Keratinocyte (primary cell): ENCODE measurements around the gene SELPLG. TPM values are rescaled to one million over a fixed set of nuclear protein-coding genes. Genes with fewer than 3 reads are reported as not detected.

Source experiments
- DNase-seq: peaks from one replicate; pipeline ENCODE4 v3.0.0-alpha.2; 2011; ENCODE audit warnings: low read depth, missing footprints, low spot score
- FAIRE-seq: peaks from 2 replicates; lab custom pipeline; 2011; peaks lifted over from hg19 to GRCh38; lab: Jason Lieb, UNC
- H2AFZ ChIP-seq: 2 replicates; pipeline ENCODE4 v1.6.0; 2012; ENCODE audit warnings: low read length, control low read depth, inconsistent platforms; ENCODE audit not compliant: control insufficient read depth
- H3K27ac ChIP-seq: 2 replicates; pipeline ENCODE4 v1.5.1; 2011; ENCODE audit warnings: low read length; ENCODE audit not compliant: control insufficient read depth, insufficient read depth
- H3K27me3 ChIP-seq: 3 replicates; pipeline ENCODE4 v1.6.0; 2011; ENCODE audit warnings: low read length; ENCODE audit not compliant: control insufficient read depth, insufficient read depth; ENCODE audit errors: extremely low read depth
- H3K36me3 ChIP-seq, 2 experiments: 2 replicates in 1 of 2; 3 replicates in 1 of 2; pipeline ENCODE4 v1.5.1; 2011; ENCODE audit warnings: low read length in 2 of 2, mild to moderate bottlenecking in 1 of 2; ENCODE audit not compliant: control insufficient read depth in 2 of 2, insufficient read depth in 2 of 2; ENCODE audit errors: extremely low read depth in 1 of 2
- H3K4me1 ChIP-seq: 3 replicates; pipeline ENCODE4 v1.5.1; 2011; ENCODE audit warnings: low read length; ENCODE audit not compliant: control insufficient read depth, insufficient read depth; ENCODE audit errors: extremely low read depth
- H3K4me2 ChIP-seq: 3 replicates; pipeline ENCODE4 v1.6.0; 2011; ENCODE audit warnings: low read depth, low read length; ENCODE audit not compliant: control insufficient read depth, insufficient read depth; ENCODE audit errors: extremely low read depth
- H3K4me3 ChIP-seq, 3 experiments: fragments of 200-600 bp in 1 of 3; sonication (generic) in 1 of 3; 2 replicates in 2 of 3; 3 replicates in 1 of 3; pipeline ENCODE4 v1.5.1; 2011 to 2016; ENCODE audit warnings: low read length in 3 of 3, mild to moderate bottlenecking in 3 of 3, control low read depth in 2 of 3, inconsistent platforms in 1 of 3, low read depth in 1 of 3, mixed read lengths in 1 of 3, mixed run types in 1 of 3, moderate library complexity in 1 of 3; ENCODE audit not compliant: control insufficient read depth in 2 of 3, insufficient read depth in 2 of 3; ENCODE audit errors: extremely low read depth in 1 of 3
- H3K79me2 ChIP-seq: 2 replicates; pipeline ENCODE4 v1.6.0; 2012; ENCODE audit warnings: low read length; ENCODE audit not compliant: control insufficient read depth, insufficient read depth
- H3K9ac ChIP-seq: 3 replicates; pipeline ENCODE4 v1.6.0; 2011; ENCODE audit warnings: low read length; ENCODE audit not compliant: control insufficient read depth, insufficient read depth; ENCODE audit errors: extremely low read depth
- H3K9me1 ChIP-seq: 3 replicates; pipeline ENCODE4 v1.6.0; 2011; ENCODE audit warnings: low read length; ENCODE audit not compliant: control insufficient read depth, insufficient read depth; ENCODE audit errors: extremely low read depth
- H3K9me3 ChIP-seq: 2 replicates; pipeline ENCODE4 v1.5.1; 2012; ENCODE audit warnings: low read depth, low read length; ENCODE audit not compliant: control insufficient read depth
- H4K20me1 ChIP-seq: 3 replicates; pipeline ENCODE4 v1.6.0; 2011; ENCODE audit warnings: low read length; ENCODE audit not compliant: control insufficient read depth, insufficient read depth; ENCODE audit errors: extremely low read depth
- CTCF ChIP-seq, 3 experiments: IDR thresholded peaks in 1 of 3; conservative IDR thresholded peaks in 1 of 3; optimal IDR thresholded peaks in 1 of 3; 2 replicates in 2 of 3; 3 replicates in 1 of 3; pipeline versions ENCODE3 to v1.5.1; 2011; ENCODE audit warnings: low read length in 3 of 3, mild to moderate bottlenecking in 3 of 3, moderate library complexity in 2 of 3, control low read depth in 1 of 3, inconsistent platforms in 1 of 3; ENCODE audit not compliant: insufficient read depth in 2 of 3; ENCODE audit errors: extremely low read depth in 1 of 3
- EZH2 ChIP-seq: IDR thresholded peaks from one replicate; pipeline ENCODE4 v1.6.1; 2012; ENCODE audit warnings: inconsistent platforms, mild to moderate bottlenecking, low read length, moderate library complexity
- dilution Hi-C: fragments of 300-500 bp; cut with MboI; formaldehyde crosslinking; loops from one replicate; pipeline ENCODE4 v1.7.0; 2020; ENCODE audit warnings: low sequenced_read_pairs; ENCODE audit not compliant: extremely low pct_ligation_motif_present
- polyA plus RNA-seq, 5 experiments: library from polyadenylated mRNA; depleted of rRNA in 3 of 5; stranded (reverse) in 3 of 5; stranded (forward) in 1 of 5; unstranded in 1 of 5; fragments of >200 nt; gene quantifications; 1 replicate in 1 of 5; 2 replicates in 3 of 5; 3 replicates in 1 of 5; pipeline versions ENCODE4 v1.2.1 to v1.2.3, GENCODE V29; 2011 to 2012; ENCODE audit warnings: missing spikeins in 2 of 5, low read depth in 1 of 5, low replicate concordance in 1 of 5

Gene SELPLG
- polyA plus RNA-seq, 1 donor (not counting 4 experiments of a cell fraction or from before 2014, with no cell fraction given): 0.80 TPM

DNA sequence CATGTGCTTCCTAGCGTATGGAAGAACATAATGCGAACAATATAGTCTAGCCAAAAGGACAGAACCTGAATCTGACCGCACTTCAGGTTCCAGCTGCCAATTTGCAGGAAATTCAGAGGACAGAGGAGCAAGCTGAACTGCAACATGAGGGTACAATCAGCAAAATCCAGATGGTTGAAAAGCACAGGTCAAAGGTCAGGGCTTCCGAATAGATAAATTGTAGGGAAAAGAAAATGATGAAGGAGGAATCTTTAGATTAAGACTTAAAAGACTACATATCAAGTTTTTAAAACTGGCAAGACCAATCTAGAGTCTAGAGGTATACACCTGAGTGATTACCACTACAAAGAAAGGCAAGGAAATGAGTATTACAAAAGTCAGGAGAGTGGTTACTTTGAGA lies 42.1 kb upstream of the SELPLG start:
- no peak for DNase-seq
- no peaks in the 10 kb centered on the region for H3K27me3 ChIP-seq
- peaks cover 9 to 16% of the 10 kb centered on the region in 2 experiments for H3K36me3 ChIP-seq
- no peak for FAIRE-seq
- H3K4me1 ChIP-seq: no peaks in the 10 kb centered on the region
- no peak overlapping the region for H3K27ac ChIP-seq
- no peak overlapping the region for H3K9ac ChIP-seq
- H3K9me1 ChIP-seq: no peaks in the 10 kb centered on the region
- no peak overlapping the region for H2AFZ ChIP-seq
- peaks cover 3% of the 10 kb centered on the region for H4K20me1 ChIP-seq
- H3K4me2 ChIP-seq: no peak overlapping the region
- H3K4me3 ChIP-seq: no peak overlapping the region
- H3K9me3 ChIP-seq: no peaks in the 10 kb centered on the region
- TF ChIP-seq CTCF (optimal IDR thresholded peaks at IDR 0.05 in 1 of 3, IDR thresholded peaks at IDR 0.05 in 1 of 3, conservative IDR thresholded peaks at IDR 0.05 in 1 of 3; ENCODE audit: extremely low read depth in 1 of 3, insufficient read depth in 2 of 3, low read length in 3 of 3): no peak
- TF ChIP-seq EZH2: no peak
- H3K79me2 ChIP-seq: peaks cover 81% of the 10 kb centered on the region
- dilution Hi-C loops: no loop called here

GRCh38 chr12:108672054-108672453 lies 38.4 kb upstream of the SELPLG start:
- FAIRE-seq: no peak
- Histone ChIP-seq H3K27me3 (no peaks in the 10 kb centered on the region), H3K4me2 (no peak overlapping the region), H3K9me3 (no peaks in the 10 kb centered on the region), H3K4me1 (no peaks in the 10 kb centered on the region), H3K36me3 (peaks cover 9 to 16% of the 10 kb centered on the region in 2 experiments), H3K4me3 (no peak overlapping the region), H3K9ac (no peak overlapping the region), H2AFZ (no peak overlapping the region), H3K79me2 (peaks cover 81% of the 10 kb centered on the region), H4K20me1 (peaks cover 3% of the 10 kb centered on the region), H3K9me1 (no peaks in the 10 kb centered on the region), H3K27ac (no peak overlapping the region)
- TF ChIP-seq CTCF (optimal IDR thresholded peaks at IDR 0.05 in 1 of 3, IDR thresholded peaks at IDR 0.05 in 1 of 3, conservative IDR thresholded peaks at IDR 0.05 in 1 of 3; ENCODE audit: extremely low read depth in 1 of 3, insufficient read depth in 2 of 3, low read length in 3 of 3) (no peak), EZH2 (no peak)
- DNase-seq: no peak
- dilution Hi-C loops: no loop called here
